CD4-positive, alpha-beta T cell treated with Interleukin-2 at 100 ng/mL for 4 hours (primary cell): ENCODE measurements around the gene TWIST2.

Experiments
- DNase-seq: peaks from one replicate; pipeline ENCODE4 v3.0.0-alpha.2; 2020; ENCODE audit warnings: low spot score

Gene TWIST2

GRCh38 chr2:238956676-238957075 is 108.8 kb downstream of the TWIST2 start:
- DNase-seq, result no peak
